Thyroid gland (tissue), 4 donors: ENCODE results near the gene GTPBP4.

Source experiments
- CTCF ChIP-seq, 6 experiments: fragments of 200-600 bp in 3 of 6; fragments of 450-650 bp in 3 of 6; sonication (generic) in 3 of 6; IDR thresholded peaks; one replicate each; pipeline ENCODE4 v1.5.1; 2016 to 2019; ENCODE audit warnings: antibody characterized with exemption in 6 of 6, mild to moderate bottlenecking in 2 of 6, inconsistent platforms in 1 of 6, moderate library complexity in 1 of 6
- POLR2A ChIP-seq, 2 donors: fragments of 450-650 bp; IDR thresholded peaks; one replicate each; pipeline ENCODE4 v1.6.1; 2017; ENCODE audit warnings: antibody characterized with exemption in 2 of 2, mild to moderate bottlenecking in 2 of 2, moderate library complexity in 1 of 2

GRCh38 chr10:1064964-1065247, 76.7 kb downstream of the GTPBP4 start:
- TF ChIP-seq CTCF (IDR thresholded peaks at IDR 0.05) (no peak), POLR2A (IDR thresholded peaks at IDR 0.05) (no peak)
